Measurements from ENCODE around the gene KCNN2.

DNA sequence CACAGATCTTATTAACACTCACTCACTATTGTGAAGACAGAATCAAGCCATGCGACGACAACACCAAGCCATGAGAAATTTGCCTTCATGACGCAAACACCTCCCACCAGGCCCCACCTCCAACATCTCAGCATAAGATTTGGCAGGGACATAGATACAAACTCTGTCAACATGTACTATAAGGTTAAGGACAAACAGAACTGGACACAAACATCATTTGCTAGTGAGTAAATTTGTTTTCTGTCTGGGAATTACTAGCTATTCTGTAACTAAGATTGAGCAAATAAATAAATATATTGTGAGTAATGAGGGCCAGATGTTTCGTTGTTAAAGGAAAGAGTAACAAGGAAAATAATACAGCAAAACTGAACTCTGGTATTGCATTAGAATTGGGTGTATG, 15.7 kb upstream of the KCNN2 start:
- TF ChIP-seq, protein P1, sequence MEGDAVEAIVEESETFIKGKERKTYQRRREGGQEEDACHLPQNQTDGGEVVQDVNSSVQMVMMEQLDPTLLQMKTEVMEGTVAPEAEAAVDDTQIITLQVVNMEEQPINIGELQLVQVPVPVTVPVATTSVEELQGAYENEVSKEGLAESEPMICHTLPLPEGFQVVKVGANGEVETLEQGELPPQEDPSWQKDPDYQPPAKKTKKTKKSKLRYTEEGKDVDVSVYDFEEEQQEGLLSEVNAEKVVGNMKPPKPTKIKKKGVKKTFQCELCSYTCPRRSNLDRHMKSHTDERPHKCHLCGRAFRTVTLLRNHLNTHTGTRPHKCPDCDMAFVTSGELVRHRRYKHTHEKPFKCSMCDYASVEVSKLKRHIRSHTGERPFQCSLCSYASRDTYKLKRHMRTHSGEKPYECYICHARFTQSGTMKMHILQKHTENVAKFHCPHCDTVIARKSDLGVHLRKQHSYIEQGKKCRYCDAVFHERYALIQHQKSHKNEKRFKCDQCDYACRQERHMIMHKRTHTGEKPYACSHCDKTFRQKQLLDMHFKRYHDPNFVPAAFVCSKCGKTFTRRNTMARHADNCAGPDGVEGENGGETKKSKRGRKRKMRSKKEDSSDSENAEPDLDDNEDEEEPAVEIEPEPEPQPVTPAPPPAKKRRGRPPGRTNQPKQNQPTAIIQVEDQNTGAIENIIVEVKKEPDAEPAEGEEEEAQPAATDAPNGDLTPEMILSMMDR (IDR thresholded peaks at IDR 0.05; ENCODE audit: control extremely low read depth in 1 of 3, insufficient read depth in 1 of 3, low read depth in 1 of 3, low read length in 3 of 3) = no peak
- no peak for TF ChIP-seq ATF2 (IDR thresholded peaks at IDR 0.05; ENCODE audit: low read length)
- no peak for TF ChIP-seq RFX5 (IDR thresholded peaks at IDR 0.05; ENCODE audit: borderline replicate concordance, low read depth, low read length)
- no peak for TF ChIP-seq RAD21 (IDR thresholded peaks at IDR 0.05 in 1 of 2, conservative IDR thresholded peaks at IDR 0.05 in 1 of 2; ENCODE audit: low read depth in 2 of 2, low read length in 2 of 2)
- TF ChIP-seq EP300 (IDR thresholded peaks at IDR 0.05; ENCODE audit: borderline replicate concordance in 1 of 2, low read depth in 2 of 2, low read length in 2 of 2) = no peak
